ENCODE measurements around the gene RUSC1.

RUSC1 gene

GRCh38 chr1:155285631-155286044 lies 35.1 kb upstream of the RUSC1 start:
- no peaks in the 10 kb centered on the region for H3K4me1 ChIP-seq (ENCODE audit: control insufficient read depth, insufficient read depth, low read length)
- POLR2A ChIA-PET = no interaction called here
- H3K27ac ChIP-seq (ENCODE audit: extremely low read depth, low read depth, low read length) = no peak overlapping the region
- TF ChIP-seq SP7 (tag by site-specific recombination; IDR thresholded peaks at IDR 0.05) (no peak), ZNF146 (tag by site-specific recombination; IDR thresholded peaks at IDR 0.05) (no peak), ZNF169 (tag by site-specific recombination; IDR thresholded peaks at IDR 0.05) (no peak), ZBTB7A (tag by site-specific recombination; IDR thresholded peaks at IDR 0.05; ENCODE audit: low read depth) (no peak), ZNF510 (tag by site-specific recombination; IDR thresholded peaks at IDR 0.05; ENCODE audit: insufficient replicate concordance) (no peak), ZNF184 (tag by site-specific recombination; IDR thresholded peaks at IDR 0.05) (no peak), ZNF645 (tag by site-specific recombination; IDR thresholded peaks at IDR 0.05) (no peak), MYNN (tag by site-specific recombination; IDR thresholded peaks at IDR 0.05; ENCODE audit: borderline replicate concordance) (no peak), REPIN1 (tag by site-specific recombination; IDR thresholded peaks at IDR 0.05; ENCODE audit: low read depth) (no peak), SCRT1 (tag by site-specific recombination; IDR thresholded peaks at IDR 0.05; ENCODE audit: borderline replicate concordance) (no peak), ZNF560 (tag by site-specific recombination; IDR thresholded peaks at IDR 0.05; ENCODE audit: borderline replicate concordance) (no peak), ZBTB8A (tag by site-specific recombination; IDR thresholded peaks at IDR 0.05) (no peak), PRDM6 (tag by site-specific recombination; IDR thresholded peaks at IDR 0.05) (no peak), ZNF776 (tag by site-specific recombination; IDR thresholded peaks at IDR 0.05; ENCODE audit: borderline replicate concordance) (no peak)
- TF ChIP-seq, protein P1, sequence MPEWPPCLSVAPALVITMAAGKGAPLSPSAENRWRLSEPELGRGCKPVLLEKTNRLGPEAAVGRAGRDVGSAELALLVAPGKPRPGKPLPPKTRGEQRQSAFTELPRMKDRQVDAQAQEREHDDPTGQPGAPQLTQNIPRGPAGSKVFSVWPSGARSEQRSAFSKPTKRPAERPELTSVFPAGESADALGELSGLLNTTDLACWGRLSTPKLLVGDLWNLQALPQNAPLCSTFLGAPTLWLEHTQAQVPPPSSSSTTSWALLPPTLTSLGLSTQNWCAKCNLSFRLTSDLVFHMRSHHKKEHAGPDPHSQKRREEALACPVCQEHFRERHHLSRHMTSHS (tag by site-specific recombination; IDR thresholded peaks at IDR 0.05) = no peak
- no peaks in the 10 kb centered on the region for H3K9me3 ChIP-seq (ENCODE audit: control insufficient read depth, insufficient read depth, low read depth, low read length)
- H3K4me3 ChIP-seq (ENCODE audit: low read depth, low read length) = no peak overlapping the region
- CTCF ChIA-PET = interaction anchor here (0.7 to 0.8 kb wide), 2 partner anchors 22 to 371 kb away, joined by 3 read pairs; no protein-coding TSS in a partner anchor
- peaks cover 0 to 19% of the 10 kb centered on the region in 2 experiments; a peak in 1 of 3 replicates for H3K36me3 ChIP-seq (ENCODE audit: control insufficient read depth in 2 of 2, insufficient read depth in 1 of 2, low read length in 2 of 2)

DNA sequence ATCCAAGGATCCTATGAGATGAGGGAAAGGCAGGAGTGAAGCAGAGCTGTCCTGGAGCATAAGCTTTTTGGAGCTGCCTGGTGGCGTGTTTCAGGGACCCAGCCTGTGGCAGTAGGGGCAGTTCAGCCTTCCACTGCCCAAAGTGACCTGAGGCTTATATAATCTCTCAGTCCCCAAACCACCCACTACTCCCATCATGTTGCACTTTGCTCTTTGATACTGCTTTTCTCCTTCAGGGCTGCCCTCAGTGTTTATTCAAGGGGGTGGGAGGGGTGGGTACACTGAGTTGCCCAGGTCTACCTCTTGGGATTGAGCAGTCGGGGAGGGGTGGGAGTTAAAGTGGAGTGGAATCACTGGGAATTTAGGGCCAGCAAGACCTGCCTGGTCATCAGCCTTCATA lies 34.1 kb upstream of the RUSC1 start:
- Histone ChIP-seq H3K4me3 (ENCODE audit: low read depth, low read length) (no peak overlapping the region), H3K36me3 (ENCODE audit: control insufficient read depth in 2 of 2, insufficient read depth in 1 of 2, low read length in 2 of 2) (peaks cover 0 to 19% of the 10 kb centered on the region in 2 experiments; a peak in 1 of 3 replicates), H3K9me3 (ENCODE audit: control insufficient read depth, insufficient read depth, low read depth, low read length) (no peaks in the 10 kb centered on the region), H3K27ac (ENCODE audit: extremely low read depth, low read depth, low read length) (no peak overlapping the region), H3K4me1 (ENCODE audit: control insufficient read depth, insufficient read depth, low read length) (no peaks in the 10 kb centered on the region)
- TF ChIP-seq ZNF473 (tag by site-specific recombination; IDR thresholded peaks at IDR 0.05) = no peak
- TF ChIP-seq GLI4 (tag by site-specific recombination; IDR thresholded peaks at IDR 0.05) = no peak
- no peak for TF ChIP-seq ZNF776 (tag by site-specific recombination; IDR thresholded peaks at IDR 0.05; ENCODE audit: borderline replicate concordance)
- TF ChIP-seq TCF7L2 (IDR thresholded peaks at IDR 0.05; ENCODE audit: borderline replicate concordance, low read depth, low read length) = no peak
- no peak for TF ChIP-seq ZNF155 (tag by site-specific recombination; IDR thresholded peaks at IDR 0.05)
- no peak for TF ChIP-seq YY1 (tag by site-specific recombination; IDR thresholded peaks at IDR 0.05)
- TF ChIP-seq, protein P2, sequence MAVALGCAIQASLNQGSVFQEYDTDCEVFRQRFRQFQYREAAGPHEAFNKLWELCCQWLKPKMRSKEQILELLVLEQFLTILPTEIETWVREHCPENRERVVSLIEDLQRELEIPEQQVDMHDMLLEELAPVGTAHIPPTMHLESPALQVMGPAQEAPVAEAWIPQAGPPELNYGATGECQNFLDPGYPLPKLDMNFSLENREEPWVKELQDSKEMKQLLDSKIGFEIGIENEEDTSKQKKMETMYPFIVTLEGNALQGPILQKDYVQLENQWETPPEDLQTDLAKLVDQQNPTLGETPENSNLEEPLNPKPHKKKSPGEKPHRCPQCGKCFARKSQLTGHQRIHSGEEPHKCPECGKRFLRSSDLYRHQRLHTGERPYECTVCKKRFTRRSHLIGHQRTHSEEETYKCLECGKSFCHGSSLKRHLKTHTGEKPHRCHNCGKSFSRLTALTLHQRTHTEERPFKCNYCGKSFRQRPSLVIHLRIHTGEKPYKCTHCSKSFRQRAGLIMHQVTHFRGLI (tag by site-specific recombination; IDR thresholded peaks at IDR 0.05) = no peak
- no peak for TF ChIP-seq ZNF600 (tag by site-specific recombination; IDR thresholded peaks at IDR 0.05)
- ChIA-PET CTCF (interaction anchor here (0.8 kb wide), 1 partner anchor 21 kb away, joined by 3 read pairs; no protein-coding TSS in a partner anchor), POLR2A (interaction anchor here (0.6 kb wide), 1 partner anchor 11 kb away, joined by 10 read pairs; no protein-coding TSS in a partner anchor)
